Gastroesophageal sphincter (tissue), 3 donors: ENCODE measurements around the gene PODXL2.

Experiments
- POLR2A ChIP-seq, 2 donors: fragments of 450-650 bp; IDR thresholded peaks; one replicate each; pipeline ENCODE4 v1.6.1; 2017; ENCODE audit warnings: antibody characterized with exemption in 2 of 2, mild to moderate bottlenecking in 2 of 2, moderate library complexity in 1 of 2
- POLR2AphosphoS5 ChIP-seq: sonication (generic); formaldehyde crosslinking; IDR thresholded peaks from one replicate; pipeline ENCODE4 v1.6.1; 2017; ENCODE audit warnings: antibody characterized with exemption
- TF ChIP-seq, protein P1 (sequence below), 4 experiments: fragments of 200-600 bp in 2 of 4; fragments of 450-650 bp in 2 of 4; sonication (generic) in 1 of 4; IDR thresholded peaks; one replicate each; pipeline ENCODE4 v1.5.1; 2017 to 2019; ENCODE audit warnings: antibody characterized with exemption in 4 of 4, mild to moderate bottlenecking in 2 of 4, moderate library complexity in 2 of 4

DNA sequence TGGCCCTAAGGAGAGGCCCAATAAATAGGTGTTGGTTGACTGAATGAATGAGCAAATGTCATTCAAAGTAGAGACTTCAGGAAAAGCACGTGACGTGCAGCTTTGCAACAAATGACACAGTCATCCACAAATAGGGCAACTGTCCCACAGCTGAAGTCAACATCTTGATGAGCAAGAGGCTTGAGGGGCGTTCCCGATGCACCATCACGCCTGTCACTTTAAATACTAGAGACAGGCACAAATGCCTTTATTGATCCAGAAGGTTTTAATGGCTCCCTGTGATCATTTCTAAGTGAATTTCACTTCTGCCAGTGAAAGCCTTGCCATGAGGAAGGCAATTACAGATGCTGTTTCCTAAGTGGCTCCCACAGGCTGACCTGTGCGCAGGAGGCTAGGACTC is 87.4 kb downstream of the PODXL2 start:
- TF ChIP-seq, protein P1, sequence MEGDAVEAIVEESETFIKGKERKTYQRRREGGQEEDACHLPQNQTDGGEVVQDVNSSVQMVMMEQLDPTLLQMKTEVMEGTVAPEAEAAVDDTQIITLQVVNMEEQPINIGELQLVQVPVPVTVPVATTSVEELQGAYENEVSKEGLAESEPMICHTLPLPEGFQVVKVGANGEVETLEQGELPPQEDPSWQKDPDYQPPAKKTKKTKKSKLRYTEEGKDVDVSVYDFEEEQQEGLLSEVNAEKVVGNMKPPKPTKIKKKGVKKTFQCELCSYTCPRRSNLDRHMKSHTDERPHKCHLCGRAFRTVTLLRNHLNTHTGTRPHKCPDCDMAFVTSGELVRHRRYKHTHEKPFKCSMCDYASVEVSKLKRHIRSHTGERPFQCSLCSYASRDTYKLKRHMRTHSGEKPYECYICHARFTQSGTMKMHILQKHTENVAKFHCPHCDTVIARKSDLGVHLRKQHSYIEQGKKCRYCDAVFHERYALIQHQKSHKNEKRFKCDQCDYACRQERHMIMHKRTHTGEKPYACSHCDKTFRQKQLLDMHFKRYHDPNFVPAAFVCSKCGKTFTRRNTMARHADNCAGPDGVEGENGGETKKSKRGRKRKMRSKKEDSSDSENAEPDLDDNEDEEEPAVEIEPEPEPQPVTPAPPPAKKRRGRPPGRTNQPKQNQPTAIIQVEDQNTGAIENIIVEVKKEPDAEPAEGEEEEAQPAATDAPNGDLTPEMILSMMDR (IDR thresholded peaks at IDR 0.05), result no peak
- no peak for TF ChIP-seq POLR2A (IDR thresholded peaks at IDR 0.05)
- TF ChIP-seq POLR2AphosphoS5, result no peak
